A549 (cell line): ENCODE measurements around the gene BEAN1. TPM values are rescaled to one million over a fixed set of nuclear protein-coding genes. Genes with fewer than 3 reads are reported as not detected.

Source experiments
- ATAC-seq, 2 experiments: fragments of 200-7000 bp in 1 of 2; fragments of >200 bp in 1 of 2; cut with Nextera tagmentation in 1 of 2; cut with Tn5 transposase in 1 of 2; 3 replicates each; pipeline versions ENCODE4 v1.8.0 to v1.9.1; 2018 to 2020; ENCODE audit warnings: mild to moderate bottlenecking in 1 of 2, moderate library complexity in 1 of 2
- CTCF ChIA-PET: fragments of 300-600 bp; sonication (Branson Sonifier 250); formaldehyde crosslinking; extraction: SDS; loops from one replicate; lab custom pipeline; 2021; ENCODE audit warnings: antibody characterized with exemption, inconsistent platforms; lab: Yijun Ruan, JAX
- POLR2A ChIA-PET: fragments of 350-600 bp; formaldehyde crosslinking; extraction: SDS; loops from one replicate; lab custom pipeline; 2021; ENCODE audit warnings: antibody characterized with exemption, inconsistent platforms; lab: Yijun Ruan, JAX
- DNase-seq, 2 experiments: peaks; one replicate each; pipeline versions ENCODE4 v3.0.0 to v3.0.0-alpha.2; 2011 to 2016; ENCODE audit warnings: low read depth in 1 of 2, low spot score in 1 of 2
- FAIRE-seq: peaks from 2 replicates; lab custom pipeline; 2011; peaks lifted over from hg19 to GRCh38; lab: Jason Lieb, UNC
- H3K27ac ChIP-seq, 2 experiments: fragments of >200 bp; sonication (Bioruptor Twin); formaldehyde crosslinking; 3 replicates each; pipeline ENCODE4 v1.5.1; 2016 to 2017
- H3K4me1 ChIP-seq: fragments of >200 bp; sonication (Bioruptor Twin); formaldehyde crosslinking; 3 replicates; pipeline ENCODE4 v1.6.1; 2016
- H3K4me2 ChIP-seq: fragments of >200 bp; sonication (Bioruptor Twin); formaldehyde crosslinking; 3 replicates; pipeline ENCODE4 v1.6.1; 2016
- H3K4me3 ChIP-seq: fragments of >200 bp; sonication (Bioruptor Twin); formaldehyde crosslinking; 3 replicates; pipeline ENCODE4 v1.5.1; 2016
- H3K9me3 ChIP-seq: fragments of >200 bp; sonication (Bioruptor Twin); formaldehyde crosslinking; 3 replicates; pipeline ENCODE4 v1.6.1; 2016
- ESRRA ChIP-seq: fragments of 150-350 bp; IDR thresholded peaks from 2 replicates; pipeline ENCODE4 v1.6.1; 2014; ENCODE audit warnings: mild to moderate bottlenecking, low read length, borderline replicate concordance
- HOXA7 ChIP-seq: fragments of 250-450 bp; sonication (Bioruptor Pico); IDR thresholded peaks from 2 replicates; pipeline ENCODE4 v1.5.0; 2020; ENCODE audit warnings: mild to moderate bottlenecking, moderate library complexity
- KDM1A ChIP-seq: fragments of 200-600 bp; sonication (generic); IDR thresholded peaks from 2 replicates; pipeline ENCODE4 v1.6.1; 2016; ENCODE audit warnings: low read depth, mild to moderate bottlenecking
- KDM5A ChIP-seq: fragments of 200-600 bp; sonication (generic); IDR thresholded peaks from 2 replicates; pipeline ENCODE4 v1.6.1; 2016; ENCODE audit warnings: antibody characterized with exemption, mild to moderate bottlenecking
- NR3C1 ChIP-seq: fragments of >200 bp; sonication (Bioruptor Twin); formaldehyde crosslinking; IDR thresholded peaks from 3 replicates; pipeline ENCODE4 v1.6.1; 2017
- RCOR1 ChIP-seq: fragments of 150-350 bp; IDR thresholded peaks from 2 replicates; pipeline ENCODE4 v1.6.1; 2014; ENCODE audit warnings: antibody characterized with exemption, low read length, low read depth
- TFCP2L1 ChIP-seq: fragments of 250-450 bp; sonication (Bioruptor Pico); IDR thresholded peaks from 2 replicates; pipeline ENCODE4 v1.5.0; 2021; ENCODE audit warnings: mild to moderate bottlenecking
- ZC3H11A ChIP-seq: fragments of 450-650 bp; IDR thresholded peaks from 2 replicates; pipeline ENCODE4 v1.6.1; 2014; ENCODE audit warnings: antibody characterized with exemption, mild to moderate bottlenecking
- WGBS: methylation state at CpG from one replicate; pipeline ENCODE4 v1.1.6; 2017; ENCODE audit errors: missing lambda C conversion rate; 5-methylcytosine and 5-hydroxymethylcytosine counted together
- polyA plus RNA-seq, 4 experiments: library from polyadenylated mRNA; depleted of rRNA in 3 of 4; stranded (reverse); fragments of >200 nt; fragmentation: RNase III in 1 of 4; extraction: RNeasy Plus Mini Kit Qiagen cat#74134 plus additional on column Dnase treatment in 1 of 4; gene quantifications; 2 replicates in 3 of 4; 3 replicates in 1 of 4; pipeline ENCODE4 v1.2.3, GENCODE V29; 2011 to 2017
- TF ChIP-seq, protein P1 (sequence below): fragments of 200-600 bp; sonication (generic); IDR thresholded peaks from 2 replicates; pipeline ENCODE4 v1.6.1; 2016; ENCODE audit warnings: antibody characterized with exemption, mild to moderate bottlenecking, moderate library complexity
- TF ChIP-seq, protein P2 (sequence below): fragments of 450-650 bp; IDR thresholded peaks from 2 replicates; pipeline ENCODE4 v1.6.1; 2014; ENCODE audit warnings: antibody characterized with exemption
- TF ChIP-seq, protein P3 (sequence below): IDR thresholded peaks from 2 replicates; pipeline ENCODE4 v1.6.1; 2012
- TF ChIP-seq, protein P4 (sequence below): fragments of >200 bp; sonication (Bioruptor Twin); formaldehyde crosslinking; IDR thresholded peaks from 3 replicates; pipeline ENCODE4 v1.6.1; 2016
- TF ChIP-seq, protein P5 (sequence below): fragments of 250-450 bp; sonication (Bioruptor Pico); IDR thresholded peaks from 2 replicates; pipeline ENCODE4 v1.5.0; 2021; ENCODE audit warnings: mild to moderate bottlenecking, moderate library complexity, borderline replicate concordance
- TF ChIP-seq, protein P6 (sequence below): fragments of 150-350 bp; IDR thresholded peaks from 2 replicates; pipeline ENCODE4 v1.6.1; 2014; ENCODE audit warnings: low read depth, mild to moderate bottlenecking, low read length
- TF ChIP-seq, protein P7 (sequence below): fragments of >200 bp; sonication (Bioruptor Twin); formaldehyde crosslinking; IDR thresholded peaks from 3 replicates; pipeline ENCODE4 v1.5.1; 2016

BEAN1 gene
- polyA plus RNA-seq, 2 of the 4 experiments (the other 2 are of a cell fraction) = 0.98 to 1.7 TPM

DNA sequence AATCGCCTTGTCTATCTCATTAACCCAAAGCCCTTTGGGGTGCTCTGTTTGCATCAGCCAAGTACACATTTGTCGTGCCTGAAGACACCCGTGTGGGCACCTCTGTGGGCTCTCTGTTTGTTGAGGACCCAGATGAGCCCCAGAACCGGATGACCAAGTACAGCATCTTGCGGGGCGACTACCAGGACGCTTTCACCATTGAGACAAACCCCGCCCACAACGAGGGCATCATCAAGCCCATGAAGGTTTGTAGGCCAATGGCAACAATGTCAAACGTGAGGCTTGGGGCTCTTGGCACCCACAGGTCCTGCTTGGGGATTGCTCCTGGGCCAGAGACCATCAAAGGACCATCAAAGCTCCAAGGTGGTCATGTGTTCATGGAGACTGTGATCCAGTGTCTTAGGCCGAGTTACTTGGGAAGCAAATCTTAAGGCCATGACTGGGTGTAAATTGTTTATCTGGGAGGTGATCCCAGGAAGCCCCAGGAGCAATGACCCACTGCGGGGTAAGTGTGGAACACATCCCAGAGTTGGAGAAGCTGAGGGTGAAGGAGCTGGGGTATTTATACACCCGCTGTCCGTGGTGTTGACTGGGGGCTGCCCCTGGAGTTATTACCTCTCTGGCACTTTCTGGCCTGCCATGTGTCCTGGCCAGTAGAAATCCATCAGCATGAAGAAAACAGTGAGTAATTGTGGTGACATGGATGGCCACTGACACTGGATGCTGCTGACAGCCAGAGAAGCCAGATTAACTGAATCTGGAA lies 36.6 kb upstream of the BEAN1 start:
- 66% methylated on average over 14 of the region's 14 CpGs for WGBS
- no peak for ATAC-seq
- CTCF ChIA-PET = interaction anchor here (1.1 to 2.0 kb wide), 3 partner anchors 14 to 32 kb away, joined by 5 to 10 read pairs (median 7); no protein-coding TSS in a partner anchor

DNA sequence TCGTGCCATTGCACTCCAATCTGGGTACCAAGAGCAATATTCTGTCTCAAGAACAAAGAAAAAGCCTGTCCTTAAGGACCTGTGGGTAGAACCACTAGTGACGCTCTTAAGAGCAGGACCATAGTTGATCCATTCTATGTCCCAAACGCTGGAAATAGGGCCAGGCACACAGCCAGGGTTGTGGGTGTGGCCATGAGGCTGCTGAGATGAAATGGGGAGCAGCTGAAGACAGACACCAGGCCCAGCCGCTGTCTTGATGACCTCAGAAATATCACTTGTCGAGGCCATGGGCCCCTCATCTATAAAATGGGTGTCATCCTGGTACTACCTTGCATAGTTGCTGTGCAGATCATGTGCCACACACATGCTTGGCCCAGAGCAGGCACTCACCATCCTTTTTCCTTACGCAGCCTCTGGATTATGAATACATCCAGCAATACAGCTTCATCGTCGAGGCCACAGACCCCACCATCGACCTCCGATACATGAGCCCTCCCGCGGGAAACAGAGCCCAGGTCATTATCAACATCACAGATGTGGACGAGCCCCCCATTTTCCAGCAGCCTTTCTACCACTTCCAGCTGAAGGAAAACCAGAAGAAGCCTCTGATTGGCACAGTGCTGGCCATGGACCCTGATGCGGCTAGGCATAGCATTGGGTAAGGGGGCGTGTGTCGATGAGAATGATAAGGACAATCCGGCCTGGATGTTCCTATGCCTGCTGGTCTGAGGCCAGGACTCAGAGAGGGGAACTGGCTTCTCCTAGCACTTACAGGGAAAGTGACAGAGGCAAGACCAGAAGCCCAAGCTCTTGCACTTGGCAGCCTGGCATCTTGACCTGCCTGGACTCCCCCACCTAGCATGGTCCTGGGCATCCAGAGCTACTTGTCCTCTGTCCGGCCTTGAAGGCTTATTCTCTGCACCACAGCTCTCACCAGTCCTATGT lies 35.1 kb upstream of the BEAN1 start:
- no peak for FAIRE-seq
- no peak for DNase-seq
- ATAC-seq = no peak
- WGBS = 76% methylated on average over 18 of the region's 18 CpGs
- no peak overlapping the region for H3K4me2 ChIP-seq
- H3K27ac ChIP-seq = no peak overlapping the region
- H3K9me3 ChIP-seq = no peaks in the 10 kb centered on the region
- H3K4me1 ChIP-seq = no peaks in the 10 kb centered on the region
- ChIA-PET POLR2A (no interaction called here), CTCF (interaction anchor here (0.9 to 1.7 kb wide), 5 partner anchors 11 to 217 kb away, joined by 3 to 5 read pairs (median 3); no protein-coding TSS in a partner anchor)
- TF ChIP-seq, protein P1, sequence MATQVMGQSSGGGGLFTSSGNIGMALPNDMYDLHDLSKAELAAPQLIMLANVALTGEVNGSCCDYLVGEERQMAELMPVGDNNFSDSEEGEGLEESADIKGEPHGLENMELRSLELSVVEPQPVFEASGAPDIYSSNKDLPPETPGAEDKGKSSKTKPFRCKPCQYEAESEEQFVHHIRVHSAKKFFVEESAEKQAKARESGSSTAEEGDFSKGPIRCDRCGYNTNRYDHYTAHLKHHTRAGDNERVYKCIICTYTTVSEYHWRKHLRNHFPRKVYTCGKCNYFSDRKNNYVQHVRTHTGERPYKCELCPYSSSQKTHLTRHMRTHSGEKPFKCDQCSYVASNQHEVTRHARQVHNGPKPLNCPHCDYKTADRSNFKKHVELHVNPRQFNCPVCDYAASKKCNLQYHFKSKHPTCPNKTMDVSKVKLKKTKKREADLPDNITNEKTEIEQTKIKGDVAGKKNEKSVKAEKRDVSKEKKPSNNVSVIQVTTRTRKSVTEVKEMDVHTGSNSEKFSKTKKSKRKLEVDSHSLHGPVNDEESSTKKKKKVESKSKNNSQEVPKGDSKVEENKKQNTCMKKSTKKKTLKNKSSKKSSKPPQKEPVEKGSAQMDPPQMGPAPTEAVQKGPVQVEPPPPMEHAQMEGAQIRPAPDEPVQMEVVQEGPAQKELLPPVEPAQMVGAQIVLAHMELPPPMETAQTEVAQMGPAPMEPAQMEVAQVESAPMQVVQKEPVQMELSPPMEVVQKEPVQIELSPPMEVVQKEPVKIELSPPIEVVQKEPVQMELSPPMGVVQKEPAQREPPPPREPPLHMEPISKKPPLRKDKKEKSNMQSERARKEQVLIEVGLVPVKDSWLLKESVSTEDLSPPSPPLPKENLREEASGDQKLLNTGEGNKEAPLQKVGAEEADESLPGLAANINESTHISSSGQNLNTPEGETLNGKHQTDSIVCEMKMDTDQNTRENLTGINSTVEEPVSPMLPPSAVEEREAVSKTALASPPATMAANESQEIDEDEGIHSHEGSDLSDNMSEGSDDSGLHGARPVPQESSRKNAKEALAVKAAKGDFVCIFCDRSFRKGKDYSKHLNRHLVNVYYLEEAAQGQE = no peak
- TF ChIP-seq, protein P2, sequence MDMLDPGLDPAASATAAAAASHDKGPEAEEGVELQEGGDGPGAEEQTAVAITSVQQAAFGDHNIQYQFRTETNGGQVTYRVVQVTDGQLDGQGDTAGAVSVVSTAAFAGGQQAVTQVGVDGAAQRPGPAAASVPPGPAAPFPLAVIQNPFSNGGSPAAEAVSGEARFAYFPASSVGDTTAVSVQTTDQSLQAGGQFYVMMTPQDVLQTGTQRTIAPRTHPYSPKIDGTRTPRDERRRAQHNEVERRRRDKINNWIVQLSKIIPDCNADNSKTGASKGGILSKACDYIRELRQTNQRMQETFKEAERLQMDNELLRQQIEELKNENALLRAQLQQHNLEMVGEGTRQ = no peak
- TF ChIP-seq HOXA7 (CRISPR knock-in tag) (no peak), NR3C1 (no peak), TFCP2L1 (no peak), RCOR1 (no peak)
- TF ChIP-seq, protein P3, sequence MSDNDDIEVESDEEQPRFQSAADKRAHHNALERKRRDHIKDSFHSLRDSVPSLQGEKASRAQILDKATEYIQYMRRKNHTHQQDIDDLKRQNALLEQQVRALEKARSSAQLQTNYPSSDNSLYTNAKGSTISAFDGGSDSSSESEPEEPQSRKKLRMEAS = no peak
- TF ChIP-seq, protein P4, sequence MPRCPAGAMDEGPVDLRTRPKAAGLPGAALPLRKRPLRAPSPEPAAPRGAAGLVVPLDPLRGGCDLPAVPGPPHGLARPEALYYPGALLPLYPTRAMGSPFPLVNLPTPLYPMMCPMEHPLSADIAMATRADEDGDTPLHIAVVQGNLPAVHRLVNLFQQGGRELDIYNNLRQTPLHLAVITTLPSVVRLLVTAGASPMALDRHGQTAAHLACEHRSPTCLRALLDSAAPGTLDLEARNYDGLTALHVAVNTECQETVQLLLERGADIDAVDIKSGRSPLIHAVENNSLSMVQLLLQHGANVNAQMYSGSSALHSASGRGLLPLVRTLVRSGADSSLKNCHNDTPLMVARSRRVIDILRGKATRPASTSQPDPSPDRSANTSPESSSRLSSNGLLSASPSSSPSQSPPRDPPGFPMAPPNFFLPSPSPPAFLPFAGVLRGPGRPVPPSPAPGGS = no peak
- no peak overlapping the region for H3K4me3 ChIP-seq

More for the DNA sequence above, 36.6 kb upstream of the BEAN1 start:
- POLR2A ChIA-PET = no interaction called here
- DNase-seq = no peak
- no peak for TF ChIP-seq ZC3H11A
- TF ChIP-seq NR3C1 = no peak
- TF ChIP-seq KDM5A = no peak
- TF ChIP-seq, protein P5, sequence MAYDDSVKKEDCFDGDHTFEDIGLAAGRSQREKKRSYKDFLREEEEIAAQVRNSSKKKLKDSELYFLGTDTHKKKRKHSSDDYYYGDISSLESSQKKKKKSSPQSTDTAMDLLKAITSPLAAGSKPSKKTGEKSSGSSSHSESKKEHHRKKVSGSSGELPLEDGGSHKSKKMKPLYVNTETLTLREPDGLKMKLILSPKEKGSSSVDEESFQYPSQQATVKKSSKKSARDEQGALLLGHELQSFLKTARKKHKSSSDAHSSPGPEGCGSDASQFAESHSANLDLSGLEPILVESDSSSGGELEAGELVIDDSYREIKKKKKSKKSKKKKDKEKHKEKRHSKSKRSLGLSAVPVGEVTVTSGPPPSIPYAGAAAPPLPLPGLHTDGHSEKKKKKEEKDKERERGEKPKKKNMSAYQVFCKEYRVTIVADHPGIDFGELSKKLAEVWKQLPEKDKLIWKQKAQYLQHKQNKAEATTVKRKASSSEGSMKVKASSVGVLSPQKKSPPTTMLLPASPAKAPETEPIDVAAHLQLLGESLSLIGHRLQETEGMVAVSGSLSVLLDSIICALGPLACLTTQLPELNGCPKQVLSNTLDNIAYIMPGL (CRISPR knock-in tag) = no peak
- TF ChIP-seq, protein P6, sequence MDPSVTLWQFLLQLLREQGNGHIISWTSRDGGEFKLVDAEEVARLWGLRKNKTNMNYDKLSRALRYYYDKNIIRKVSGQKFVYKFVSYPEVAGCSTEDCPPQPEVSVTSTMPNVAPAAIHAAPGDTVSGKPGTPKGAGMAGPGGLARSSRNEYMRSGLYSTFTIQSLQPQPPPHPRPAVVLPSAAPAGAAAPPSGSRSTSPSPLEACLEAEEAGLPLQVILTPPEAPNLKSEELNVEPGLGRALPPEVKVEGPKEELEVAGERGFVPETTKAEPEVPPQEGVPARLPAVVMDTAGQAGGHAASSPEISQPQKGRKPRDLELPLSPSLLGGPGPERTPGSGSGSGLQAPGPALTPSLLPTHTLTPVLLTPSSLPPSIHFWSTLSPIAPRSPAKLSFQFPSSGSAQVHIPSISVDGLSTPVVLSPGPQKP = no peak
- TF ChIP-seq, protein P7, sequence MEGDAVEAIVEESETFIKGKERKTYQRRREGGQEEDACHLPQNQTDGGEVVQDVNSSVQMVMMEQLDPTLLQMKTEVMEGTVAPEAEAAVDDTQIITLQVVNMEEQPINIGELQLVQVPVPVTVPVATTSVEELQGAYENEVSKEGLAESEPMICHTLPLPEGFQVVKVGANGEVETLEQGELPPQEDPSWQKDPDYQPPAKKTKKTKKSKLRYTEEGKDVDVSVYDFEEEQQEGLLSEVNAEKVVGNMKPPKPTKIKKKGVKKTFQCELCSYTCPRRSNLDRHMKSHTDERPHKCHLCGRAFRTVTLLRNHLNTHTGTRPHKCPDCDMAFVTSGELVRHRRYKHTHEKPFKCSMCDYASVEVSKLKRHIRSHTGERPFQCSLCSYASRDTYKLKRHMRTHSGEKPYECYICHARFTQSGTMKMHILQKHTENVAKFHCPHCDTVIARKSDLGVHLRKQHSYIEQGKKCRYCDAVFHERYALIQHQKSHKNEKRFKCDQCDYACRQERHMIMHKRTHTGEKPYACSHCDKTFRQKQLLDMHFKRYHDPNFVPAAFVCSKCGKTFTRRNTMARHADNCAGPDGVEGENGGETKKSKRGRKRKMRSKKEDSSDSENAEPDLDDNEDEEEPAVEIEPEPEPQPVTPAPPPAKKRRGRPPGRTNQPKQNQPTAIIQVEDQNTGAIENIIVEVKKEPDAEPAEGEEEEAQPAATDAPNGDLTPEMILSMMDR = no peak
- no peak for TF ChIP-seq ESRRA
- TF ChIP-seq KDM1A = no peak
- Histone ChIP-seq H3K4me1 (no peaks in the 10 kb centered on the region), H3K4me3 (no peak overlapping the region), H3K9me3 (no peaks in the 10 kb centered on the region), H3K27ac (no peak overlapping the region), H3K4me2 (no peak overlapping the region)
- no peak for FAIRE-seq
